Hepatocyte (in vitro differentiated cells): ENCODE measurements around the gene NRXN2.

ENCODE experiments used
- EZH2 ChIP-seq: fragments of 200-600 bp; sonication (generic); IDR thresholded peaks from 2 replicates; pipeline ENCODE4 v1.6.1; 2016; ENCODE audit warnings: antibody characterized with exemption, mild to moderate bottlenecking, borderline replicate concordance
- EZH2phosphoT487 ChIP-seq: fragments of 200-600 bp; sonication (generic); IDR thresholded peaks from one replicate; pipeline ENCODE4 v1.6.1; 2018; ENCODE audit warnings: antibody characterized with exemption, mild to moderate bottlenecking, low read depth, moderate library complexity; ENCODE audit not compliant: unreplicated experiment, severe bottlenecking
- TF ChIP-seq, protein P1 (sequence below): fragments of 200-600 bp; sonication (generic); IDR thresholded peaks from 2 replicates; pipeline ENCODE4 v1.5.1; 2016; ENCODE audit warnings: antibody characterized with exemption, mild to moderate bottlenecking; ENCODE audit not compliant: poor library complexity

DNA sequence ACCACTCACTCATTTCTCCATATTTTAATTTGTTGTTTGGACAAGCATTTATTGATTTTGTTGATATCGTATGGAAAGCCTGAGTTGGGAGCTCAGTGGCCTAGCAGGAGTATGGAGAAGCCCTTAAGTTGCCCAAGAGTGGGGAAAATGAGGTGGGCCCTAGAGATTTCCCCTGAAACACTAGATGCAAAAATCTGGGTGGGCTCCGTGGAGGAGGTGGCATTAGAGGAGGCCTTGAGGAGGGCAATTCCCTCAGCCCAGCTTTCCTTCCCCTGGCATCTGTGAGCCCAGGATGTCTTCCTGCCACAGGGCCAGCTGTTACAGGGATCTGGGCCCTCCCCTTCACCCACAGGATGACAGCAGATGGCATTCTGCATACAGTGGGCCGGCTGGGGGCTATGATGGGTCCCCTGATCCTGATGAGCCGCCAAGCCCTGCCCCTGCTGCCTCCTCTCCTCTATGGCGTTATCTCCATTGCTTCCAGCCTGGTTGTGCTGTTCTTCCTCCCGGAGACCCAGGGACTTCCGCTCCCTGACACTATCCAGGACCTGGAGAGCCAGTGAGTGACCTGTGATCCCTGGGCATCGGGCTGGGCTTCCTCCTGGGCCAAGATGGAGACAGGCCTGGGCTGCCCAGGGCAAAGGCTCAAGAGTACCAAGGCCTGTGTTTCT, 153.6 kb downstream of the NRXN2 start:
- TF ChIP-seq, protein P1, sequence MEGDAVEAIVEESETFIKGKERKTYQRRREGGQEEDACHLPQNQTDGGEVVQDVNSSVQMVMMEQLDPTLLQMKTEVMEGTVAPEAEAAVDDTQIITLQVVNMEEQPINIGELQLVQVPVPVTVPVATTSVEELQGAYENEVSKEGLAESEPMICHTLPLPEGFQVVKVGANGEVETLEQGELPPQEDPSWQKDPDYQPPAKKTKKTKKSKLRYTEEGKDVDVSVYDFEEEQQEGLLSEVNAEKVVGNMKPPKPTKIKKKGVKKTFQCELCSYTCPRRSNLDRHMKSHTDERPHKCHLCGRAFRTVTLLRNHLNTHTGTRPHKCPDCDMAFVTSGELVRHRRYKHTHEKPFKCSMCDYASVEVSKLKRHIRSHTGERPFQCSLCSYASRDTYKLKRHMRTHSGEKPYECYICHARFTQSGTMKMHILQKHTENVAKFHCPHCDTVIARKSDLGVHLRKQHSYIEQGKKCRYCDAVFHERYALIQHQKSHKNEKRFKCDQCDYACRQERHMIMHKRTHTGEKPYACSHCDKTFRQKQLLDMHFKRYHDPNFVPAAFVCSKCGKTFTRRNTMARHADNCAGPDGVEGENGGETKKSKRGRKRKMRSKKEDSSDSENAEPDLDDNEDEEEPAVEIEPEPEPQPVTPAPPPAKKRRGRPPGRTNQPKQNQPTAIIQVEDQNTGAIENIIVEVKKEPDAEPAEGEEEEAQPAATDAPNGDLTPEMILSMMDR = no peak
- TF ChIP-seq EZH2phosphoT487 (no peak), EZH2 (no peak)
